LNCaP clone FGC (cell line): ENCODE data around the gene TRPM6.

Experiments used
- DNase-seq: peaks from one replicate; pipeline ENCODE4 v3.0.0-alpha.2; 2011; ENCODE audit warnings: low read depth
- H3K4me3 ChIP-seq: 2 replicates; pipeline ENCODE4 v1.5.1; 2011; ENCODE audit warnings: mild to moderate bottlenecking, low read depth, low read length, control low read depth
- TF ChIP-seq, protein P1 (sequence below): IDR thresholded peaks from 2 replicates; pipeline ENCODE4 v1.5.1; 2012; ENCODE audit warnings: mild to moderate bottlenecking; ENCODE audit not compliant: control insufficient read depth, insufficient read depth; ENCODE audit errors: extremely low read depth

The TRPM6 gene

DNA sequence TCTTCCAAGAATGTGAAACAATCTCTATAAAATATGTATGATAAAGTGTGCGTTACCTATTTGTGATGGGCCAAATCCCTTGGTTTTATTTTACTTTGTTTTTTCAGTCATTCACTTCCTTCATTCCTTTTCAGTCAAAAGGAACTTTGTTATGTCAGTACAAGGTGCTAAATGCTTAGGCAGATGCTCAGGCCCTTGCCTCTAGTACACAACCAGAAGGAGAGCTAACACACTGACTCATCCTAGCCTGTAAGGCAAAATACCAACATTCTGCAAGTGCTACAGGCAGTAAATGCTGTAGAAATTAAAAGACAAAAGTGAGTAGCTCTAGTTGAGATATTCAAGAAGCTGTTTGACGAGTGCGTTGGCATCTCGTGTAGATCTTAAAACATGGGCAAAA lies 49.4 kb downstream of the TRPM6 start:
- no peak for DNase-seq
- TF ChIP-seq, protein P1, sequence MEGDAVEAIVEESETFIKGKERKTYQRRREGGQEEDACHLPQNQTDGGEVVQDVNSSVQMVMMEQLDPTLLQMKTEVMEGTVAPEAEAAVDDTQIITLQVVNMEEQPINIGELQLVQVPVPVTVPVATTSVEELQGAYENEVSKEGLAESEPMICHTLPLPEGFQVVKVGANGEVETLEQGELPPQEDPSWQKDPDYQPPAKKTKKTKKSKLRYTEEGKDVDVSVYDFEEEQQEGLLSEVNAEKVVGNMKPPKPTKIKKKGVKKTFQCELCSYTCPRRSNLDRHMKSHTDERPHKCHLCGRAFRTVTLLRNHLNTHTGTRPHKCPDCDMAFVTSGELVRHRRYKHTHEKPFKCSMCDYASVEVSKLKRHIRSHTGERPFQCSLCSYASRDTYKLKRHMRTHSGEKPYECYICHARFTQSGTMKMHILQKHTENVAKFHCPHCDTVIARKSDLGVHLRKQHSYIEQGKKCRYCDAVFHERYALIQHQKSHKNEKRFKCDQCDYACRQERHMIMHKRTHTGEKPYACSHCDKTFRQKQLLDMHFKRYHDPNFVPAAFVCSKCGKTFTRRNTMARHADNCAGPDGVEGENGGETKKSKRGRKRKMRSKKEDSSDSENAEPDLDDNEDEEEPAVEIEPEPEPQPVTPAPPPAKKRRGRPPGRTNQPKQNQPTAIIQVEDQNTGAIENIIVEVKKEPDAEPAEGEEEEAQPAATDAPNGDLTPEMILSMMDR = no peak
- no peak overlapping the region for H3K4me3 ChIP-seq

DNA sequence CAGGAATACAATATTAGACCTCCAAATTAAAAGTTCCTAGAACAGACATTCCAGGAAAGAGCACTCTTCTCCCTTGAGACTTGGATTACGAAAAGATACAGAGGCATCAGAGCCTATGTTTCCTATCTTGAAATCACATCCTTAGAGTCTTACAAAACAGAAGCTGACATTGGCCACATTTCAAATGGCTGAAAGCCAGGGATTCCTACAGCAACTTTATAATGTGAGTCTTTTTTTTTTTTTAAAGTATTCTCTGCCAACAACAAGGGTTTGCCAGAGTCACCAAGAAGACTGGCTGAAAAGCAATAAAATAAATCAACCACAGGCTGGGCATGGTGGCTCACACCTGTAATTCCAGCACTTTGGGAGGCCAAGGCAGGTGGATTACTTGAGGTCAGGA lies 63.1 kb downstream of the TRPM6 start:
- TF ChIP-seq, protein P1 = no peak
- no peak overlapping the region for H3K4me3 ChIP-seq
- DNase-seq = peak; percentile 84

DNA sequence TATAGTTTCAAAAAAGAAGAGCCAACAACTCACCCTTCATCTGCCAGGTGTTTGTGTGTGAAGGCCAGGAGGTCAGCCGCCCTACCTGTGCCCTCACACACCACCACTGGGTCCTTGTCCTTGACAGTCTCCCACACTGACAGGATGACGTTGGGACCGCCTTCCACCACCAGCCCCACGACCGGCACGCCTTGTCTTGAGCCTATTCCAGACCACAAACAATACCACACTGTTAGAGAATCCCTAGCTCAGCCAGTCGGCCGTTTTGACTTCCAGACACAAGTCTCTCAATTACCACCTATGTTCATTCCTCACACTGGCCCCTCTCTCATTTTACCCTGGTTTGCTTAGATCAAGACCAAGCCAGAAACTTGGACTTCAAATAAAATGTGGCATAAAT lies 66.1 kb downstream of the TRPM6 start:
- TF ChIP-seq, protein P1 = no peak
- no peak overlapping the region for H3K4me3 ChIP-seq
- DNase-seq = no peak

DNA sequence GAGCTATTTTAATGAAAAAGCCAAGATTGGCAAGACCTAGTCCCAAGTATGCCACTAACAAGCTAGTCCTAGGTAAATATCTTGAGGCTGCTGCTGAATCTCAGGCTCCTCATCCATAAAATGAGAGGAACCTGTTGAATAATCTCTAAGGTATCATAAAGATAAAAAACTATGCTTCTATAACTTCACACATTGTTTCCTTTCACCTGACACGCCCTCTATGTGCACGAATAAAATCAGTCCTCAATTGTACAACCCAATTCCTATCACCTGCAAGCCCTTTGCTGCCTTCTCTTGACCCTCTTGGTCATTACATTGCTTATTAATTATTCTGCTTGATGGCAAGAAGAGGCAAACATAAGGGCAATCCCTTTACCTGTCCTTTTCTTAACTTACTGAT lies 69.9 kb downstream of the TRPM6 start:
- no peak overlapping the region for H3K4me3 ChIP-seq
- TF ChIP-seq, protein P1 = 0 out of 2 replicates have a peak, but pooled peaks have one; percentile 16
- no peak for DNase-seq

DNA sequence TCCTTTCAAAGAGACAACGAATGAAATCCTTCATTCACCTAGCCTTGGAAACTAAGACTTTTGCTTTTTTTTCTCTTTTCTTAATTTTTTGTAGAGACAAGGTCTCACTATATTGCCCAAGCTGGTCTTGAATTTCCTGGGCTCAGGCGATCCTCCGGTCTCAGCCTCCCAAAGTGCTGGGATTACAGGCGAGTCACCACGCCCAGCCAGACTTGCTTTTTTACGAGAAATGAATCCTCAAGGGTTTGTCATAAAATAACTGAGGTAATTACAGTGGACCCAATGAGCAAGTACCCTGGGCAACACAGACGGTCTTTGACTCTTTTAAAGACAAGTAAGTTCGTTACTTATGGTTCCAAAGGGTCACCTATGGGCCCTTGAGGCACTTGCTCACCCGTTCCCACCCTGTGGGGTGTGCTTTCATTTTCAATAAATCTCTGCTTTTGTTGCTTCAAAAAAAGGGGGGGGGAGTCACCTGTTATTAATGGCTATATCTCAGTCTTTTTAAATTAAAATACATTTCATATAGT lies 70.4 kb downstream of the TRPM6 start:
- TF ChIP-seq, protein P1 = no peak
- DNase-seq = no peak
- no peak overlapping the region for H3K4me3 ChIP-seq

DNA sequence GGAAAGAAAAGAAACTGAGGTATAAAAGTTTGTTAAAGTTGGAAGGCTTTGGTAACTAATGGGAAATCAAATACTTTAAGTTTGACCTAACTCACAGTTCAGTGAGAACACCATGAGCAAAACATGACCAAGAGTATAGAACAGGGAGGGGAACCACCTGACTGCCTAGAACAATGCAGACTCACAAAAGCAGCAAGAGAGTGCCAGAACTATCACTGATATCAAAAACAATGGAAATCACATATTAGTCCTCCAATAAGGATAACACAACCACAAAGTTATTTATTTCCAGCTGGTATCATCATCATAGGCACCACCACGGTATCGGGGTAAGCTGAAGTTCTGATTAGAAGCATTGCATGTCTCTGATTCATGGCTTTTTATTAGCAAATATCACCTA lies 77.5 kb downstream of the TRPM6 start:
- no peak for DNase-seq

DNA sequence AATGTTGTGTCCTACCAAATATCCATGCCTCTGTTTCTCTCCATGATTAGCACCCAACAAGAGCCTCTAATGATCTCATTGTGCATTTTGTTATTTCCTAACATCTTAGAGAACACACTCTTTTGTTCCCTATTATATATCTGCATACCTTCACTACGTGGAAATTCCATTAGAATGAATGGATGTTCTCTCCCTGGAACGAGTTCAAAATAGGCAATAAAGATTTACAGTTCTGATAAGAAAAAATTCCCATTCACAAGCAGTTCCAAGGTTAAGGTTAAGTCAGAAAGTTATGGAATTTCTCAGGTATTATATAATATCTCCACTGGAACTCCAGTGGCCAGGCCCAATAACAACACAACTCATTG lies 83.7 kb downstream of the TRPM6 start:
- TF ChIP-seq, protein P1 = no peak
- peak; percentile 47 for DNase-seq

More for the DNA sequence above, 77.5 kb downstream of the TRPM6 start:
- TF ChIP-seq, protein P1 = no peak
- H3K4me3 ChIP-seq = no peak overlapping the region

More for the DNA sequence above, 83.7 kb downstream of the TRPM6 start:
- H3K4me3 ChIP-seq = no peak overlapping the region
